Measurements from ENCODE around the gene SLC45A2.

Gene SLC45A2

DNA sequence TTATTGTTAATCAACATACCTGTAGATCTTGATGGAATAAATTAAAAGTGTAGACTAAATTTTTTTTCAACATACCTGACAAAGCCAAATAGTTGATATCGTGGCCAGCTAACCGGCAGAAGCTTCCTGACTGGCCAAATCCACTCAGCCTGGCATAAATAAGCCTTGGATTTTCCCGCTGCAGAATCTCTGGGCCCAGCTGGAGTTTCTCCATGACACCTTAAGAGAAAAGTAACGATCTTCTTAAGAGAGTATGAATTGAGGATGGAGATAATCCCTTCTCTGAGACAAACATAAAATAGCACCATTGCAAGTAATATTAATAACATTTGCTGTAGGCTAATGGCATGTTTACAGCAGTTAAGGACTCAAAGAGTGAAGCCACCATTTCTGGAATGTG is 21.2 kb upstream of the SLC45A2 start:
- no peak for DNase-seq

DNA sequence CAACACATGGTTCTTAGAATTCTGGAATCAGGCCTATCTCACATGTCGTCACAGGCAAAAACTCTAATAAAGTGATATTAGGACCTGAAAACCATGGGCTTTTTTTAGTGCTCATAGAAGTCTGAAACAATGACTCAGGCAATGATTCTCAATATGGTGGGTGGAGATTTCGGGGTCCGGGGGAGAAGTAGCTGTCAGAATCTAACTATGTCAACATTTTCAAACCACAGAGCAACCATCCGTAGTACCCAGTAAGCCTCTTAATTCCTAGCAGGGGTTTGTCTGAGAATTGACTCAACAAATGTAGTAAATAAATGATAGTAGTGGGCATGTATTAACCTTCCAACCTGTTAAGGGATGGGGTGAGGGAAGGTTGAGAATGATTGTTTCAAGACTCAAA is 20.7 kb upstream of the SLC45A2 start:
- no peak for DNase-seq

DNA sequence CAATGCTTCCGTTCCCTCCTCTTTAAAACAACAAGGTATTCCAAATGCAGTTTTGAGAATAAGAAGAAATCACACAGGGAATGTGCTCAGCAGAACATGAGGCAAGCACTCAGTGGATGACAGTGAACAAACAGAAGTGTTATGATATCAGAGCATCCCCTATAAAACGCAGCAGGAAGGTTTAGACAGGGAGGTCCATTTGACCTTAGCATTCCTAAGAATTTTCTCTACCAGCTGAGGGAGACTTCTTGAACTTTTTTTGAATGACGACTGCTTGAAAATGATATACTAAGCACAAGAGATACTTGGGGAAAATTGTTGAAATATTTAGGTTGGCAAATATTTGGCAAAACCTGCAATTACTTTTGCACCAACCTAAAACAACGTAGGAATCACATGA is 19.4 kb upstream of the SLC45A2 start:
- no peak for DNase-seq

DNA sequence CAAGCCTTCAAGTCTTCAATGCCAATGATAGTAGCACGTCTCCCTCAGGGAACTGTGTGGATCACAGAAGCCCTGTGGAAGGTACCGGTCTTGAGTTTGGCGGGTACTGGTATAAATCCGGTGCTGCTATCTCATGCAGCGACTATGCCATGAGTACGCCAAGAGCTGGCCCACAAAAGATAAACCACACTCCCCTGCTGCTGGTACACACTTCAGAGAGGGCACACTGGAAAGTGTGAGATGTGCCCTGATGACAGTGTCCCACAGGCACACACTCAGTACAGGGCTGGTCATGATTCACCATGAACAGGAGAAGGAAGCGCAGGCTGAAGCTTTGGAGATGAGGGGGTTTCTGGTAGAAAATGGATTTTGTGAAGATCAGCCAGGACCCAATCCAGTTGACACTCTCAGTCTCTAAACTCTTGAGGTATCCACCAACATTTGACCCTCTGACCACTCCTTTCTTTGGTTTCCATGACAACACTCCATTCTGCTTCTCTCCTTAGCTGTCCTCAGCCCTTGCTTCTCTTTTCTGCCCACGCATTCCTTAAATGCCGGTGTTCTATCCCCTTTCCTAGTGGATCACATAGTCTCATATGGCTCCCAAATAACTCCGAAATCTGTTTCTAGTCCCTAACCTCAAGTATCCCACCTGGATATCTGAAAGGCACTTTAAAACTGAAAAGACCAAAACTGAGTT is 18.3 kb upstream of the SLC45A2 start:
- no peak for DNase-seq

DNA sequence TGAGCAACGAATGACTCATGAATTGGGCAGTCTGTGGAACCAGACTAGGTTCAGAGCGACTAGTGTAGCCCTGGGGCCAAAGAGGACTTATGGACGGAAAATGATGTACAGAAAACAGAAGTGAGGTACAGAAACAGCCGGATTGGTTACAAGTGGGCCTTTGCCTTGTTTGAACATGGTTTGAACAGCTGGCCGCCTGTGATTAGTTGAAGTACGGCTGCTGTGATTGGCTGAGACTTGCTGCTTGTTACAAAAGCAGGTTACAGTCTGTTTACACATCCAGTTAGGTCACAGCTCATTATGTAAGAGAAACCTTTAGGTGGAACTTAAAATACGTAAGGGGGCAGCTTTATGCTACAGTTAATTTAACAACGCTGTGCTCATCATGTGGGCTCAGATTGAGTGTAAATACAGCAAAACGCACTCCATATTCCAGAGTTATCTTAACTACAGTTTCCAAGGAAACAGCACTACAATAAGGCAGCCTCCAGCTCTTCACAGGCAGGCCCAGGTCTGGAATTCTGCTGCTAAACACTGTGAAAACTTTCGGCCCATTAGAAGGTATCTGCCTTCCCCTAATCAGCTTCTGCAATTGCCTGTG is 16.8 kb upstream of the SLC45A2 start:
- no peak for DNase-seq

DNA sequence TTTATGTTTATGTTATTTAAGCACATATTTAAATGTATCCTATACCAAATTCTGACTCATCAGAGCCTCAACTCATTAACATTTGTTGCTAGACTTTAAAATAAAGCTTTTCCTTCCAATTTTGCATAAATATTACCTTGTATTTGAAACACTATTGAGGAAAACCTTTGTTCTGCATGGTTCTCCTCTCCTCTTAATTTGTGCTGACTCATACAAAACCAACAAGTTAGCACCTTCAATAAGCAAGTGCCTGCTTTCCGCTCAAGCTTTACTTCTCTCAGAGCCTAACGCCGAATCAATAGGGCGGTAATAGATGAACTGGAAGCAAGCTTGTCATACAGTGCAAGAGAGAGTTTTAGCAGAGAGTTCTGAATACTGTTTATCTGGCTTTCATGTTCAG is 15.5 kb upstream of the SLC45A2 start:
- no peak for DNase-seq

DNA sequence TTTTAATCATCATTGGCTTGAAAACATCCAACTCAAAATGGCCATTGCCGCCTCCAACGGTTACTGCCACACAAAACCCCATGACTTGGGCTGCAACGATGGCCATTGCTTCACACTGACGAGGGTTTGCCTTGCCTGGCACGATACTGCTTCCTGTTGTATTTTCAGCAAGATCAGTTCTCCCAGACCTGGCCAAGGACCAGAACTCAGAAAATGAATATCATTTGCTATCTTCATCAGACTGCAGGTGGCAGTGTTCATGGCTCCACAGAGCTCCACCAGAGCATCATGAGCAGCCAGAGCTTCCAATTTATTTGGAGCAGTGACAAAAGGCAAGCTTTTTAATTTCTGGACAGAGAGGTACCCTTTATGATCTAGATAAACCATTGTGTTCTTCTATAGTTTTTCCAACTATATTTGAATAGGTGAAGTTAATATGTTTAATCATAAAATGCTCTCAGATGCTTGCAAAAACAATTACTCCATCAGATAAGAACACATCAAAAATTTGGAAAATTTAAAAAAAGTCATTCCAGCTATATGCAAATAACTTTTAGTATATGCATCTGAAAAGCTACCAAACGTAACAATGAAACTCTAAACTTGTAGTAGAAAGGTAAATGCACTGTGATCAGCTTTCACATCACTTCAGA is 13.0 kb upstream of the SLC45A2 start:
- DNase-seq: no peak

DNA sequence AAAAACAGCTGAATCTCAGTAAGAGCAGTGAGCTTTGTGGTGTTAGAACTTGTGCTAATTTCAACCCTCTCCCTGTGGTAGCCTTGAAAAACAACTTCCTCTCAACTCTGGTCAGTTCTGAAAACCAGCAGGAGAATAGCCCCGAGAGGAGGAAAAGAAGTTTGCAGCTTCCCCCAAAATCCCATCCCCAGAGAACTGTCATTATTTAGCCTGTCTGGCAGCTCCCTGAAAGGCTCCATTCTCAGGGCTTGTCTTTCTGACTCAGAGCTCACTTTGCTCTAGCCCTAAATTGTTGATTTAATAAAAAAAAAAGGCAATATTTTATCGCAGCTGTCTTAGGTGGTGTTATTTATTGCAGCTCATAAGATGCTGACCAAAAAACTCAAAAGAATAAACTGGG is 11.4 kb upstream of the SLC45A2 start:
- no peak for DNase-seq

DNA sequence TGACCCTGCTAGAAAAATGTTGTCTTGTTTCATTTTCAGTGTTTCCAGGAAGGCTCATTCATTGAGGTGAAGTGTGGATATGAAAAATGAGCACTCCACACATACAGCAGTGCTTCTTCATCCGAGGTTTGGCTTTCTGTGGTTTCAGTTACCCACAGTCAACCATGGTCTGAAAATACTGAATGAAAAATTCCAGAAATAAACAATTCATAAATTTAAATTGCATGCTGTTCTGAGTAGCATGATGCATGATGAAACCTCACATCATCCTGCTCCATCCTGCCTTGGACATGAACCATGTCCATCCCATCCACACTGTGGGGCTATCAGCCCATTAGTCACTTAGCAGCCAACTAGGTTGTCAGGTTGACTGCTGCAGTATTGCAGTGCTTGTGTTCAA is 10.4 kb upstream of the SLC45A2 start:
- DNase-seq: no peak

DNA sequence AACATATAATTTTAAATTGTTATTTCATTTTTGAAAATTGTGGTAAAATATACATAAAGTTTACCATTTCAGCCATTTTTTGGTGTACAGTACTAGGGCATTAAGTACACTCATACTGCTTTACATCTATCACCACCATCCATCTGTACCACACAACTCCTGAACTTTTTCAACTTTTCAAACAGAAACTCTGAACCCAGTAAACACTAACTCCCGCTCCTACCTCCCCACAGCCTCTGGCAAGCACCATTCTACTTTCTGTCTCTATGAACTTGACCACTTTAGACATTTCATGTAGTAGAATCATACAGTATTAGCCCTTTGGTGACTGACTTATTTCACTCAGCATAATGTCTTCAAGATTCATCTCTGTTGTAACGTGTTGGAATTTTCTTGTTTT is 8.4 kb upstream of the SLC45A2 start:
- DNase-seq: no peak

DNA sequence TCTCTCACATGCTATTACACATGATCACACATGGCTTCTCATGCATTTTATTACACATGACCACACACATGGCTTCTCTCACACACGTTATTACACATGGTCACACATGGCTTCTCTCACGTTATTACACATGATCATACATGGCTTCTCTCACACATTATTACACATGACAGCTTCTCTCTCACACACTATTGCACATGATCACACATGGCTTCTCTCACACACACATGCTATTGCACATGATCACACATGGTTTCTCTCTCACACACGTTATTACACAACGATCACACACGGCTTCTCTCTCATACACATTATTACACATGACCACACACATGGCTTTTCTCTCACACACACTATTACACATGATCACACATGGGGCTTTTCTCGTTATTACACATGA is 954 bp upstream of the SLC45A2 start:
- DNase-seq: no peak

DNA sequence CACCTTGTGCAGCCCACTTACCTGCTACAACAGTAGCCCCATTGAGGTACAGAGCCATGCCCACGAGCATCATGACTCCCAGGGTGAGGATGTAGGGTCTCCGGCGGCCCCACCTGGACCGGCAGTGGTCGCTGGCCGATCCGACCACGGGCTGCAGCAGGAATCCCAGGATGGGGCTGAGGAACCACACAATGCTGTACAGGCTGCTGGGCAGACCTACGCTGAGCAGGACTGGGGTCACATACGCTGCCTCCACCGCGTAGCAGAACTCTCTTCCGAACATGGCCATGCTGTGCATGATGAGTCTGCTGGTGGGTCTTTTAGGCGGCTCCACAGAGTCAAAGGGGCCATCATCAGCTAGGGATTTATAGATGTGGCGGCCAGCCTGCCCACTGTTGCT is 315 bp downstream of the SLC45A2 start:
- no peak for DNase-seq

DNA sequence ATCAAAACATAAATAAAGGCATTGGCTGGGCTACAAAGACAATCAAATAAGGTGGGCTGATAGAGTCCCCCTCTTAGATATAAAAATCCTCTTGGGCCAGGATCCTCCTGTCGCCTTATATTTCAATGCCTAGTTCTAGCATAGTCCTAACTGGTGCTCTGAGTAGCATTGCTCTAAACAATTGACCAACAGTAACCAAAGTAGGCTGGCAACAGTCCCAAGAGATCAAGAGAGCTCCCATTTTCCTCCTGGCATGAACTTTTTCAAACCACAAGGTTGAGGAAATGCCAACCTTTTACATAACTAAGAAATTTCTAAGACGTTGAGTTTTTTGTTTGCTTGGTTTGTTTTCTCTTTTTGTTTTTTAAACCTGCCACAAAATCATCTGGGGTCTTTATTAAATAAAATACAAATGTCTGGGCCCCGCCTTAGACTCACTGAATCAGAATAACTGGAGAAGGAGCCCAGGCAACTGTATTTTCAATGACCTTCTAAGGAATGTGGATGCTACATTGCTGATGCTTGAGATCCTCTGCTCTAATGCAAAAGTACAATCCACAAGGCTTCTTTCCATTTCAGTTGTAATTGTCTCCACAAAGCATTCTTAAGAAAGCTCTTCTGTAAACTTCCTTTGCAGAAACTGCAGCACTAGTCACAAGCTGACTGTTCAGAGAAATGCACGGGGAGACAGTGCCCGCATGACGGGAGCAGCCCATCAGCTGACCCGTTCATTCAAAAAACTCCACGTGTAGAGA is 2.9 kb downstream of the SLC45A2 start:
- no peak for DNase-seq

DNA sequence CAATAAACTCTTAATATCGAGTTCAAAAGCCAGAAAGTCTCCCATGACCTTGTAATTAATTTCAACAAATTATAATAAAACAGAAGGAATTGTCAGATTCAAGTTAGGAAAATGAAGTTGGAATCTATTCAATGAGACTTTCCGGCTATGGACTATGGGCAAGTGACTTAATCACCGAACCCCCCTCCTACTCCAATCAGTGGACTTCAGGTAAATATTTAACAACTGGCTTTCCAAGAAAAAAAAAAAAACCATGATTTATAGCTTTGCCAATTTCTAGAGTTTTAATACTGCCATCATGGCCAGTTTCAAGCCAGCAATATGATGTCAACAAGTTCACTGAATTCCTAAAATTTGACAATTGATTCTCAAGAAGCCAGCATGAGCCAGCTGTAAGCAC is 4.5 kb downstream of the SLC45A2 start:
- no peak for DNase-seq

DNA sequence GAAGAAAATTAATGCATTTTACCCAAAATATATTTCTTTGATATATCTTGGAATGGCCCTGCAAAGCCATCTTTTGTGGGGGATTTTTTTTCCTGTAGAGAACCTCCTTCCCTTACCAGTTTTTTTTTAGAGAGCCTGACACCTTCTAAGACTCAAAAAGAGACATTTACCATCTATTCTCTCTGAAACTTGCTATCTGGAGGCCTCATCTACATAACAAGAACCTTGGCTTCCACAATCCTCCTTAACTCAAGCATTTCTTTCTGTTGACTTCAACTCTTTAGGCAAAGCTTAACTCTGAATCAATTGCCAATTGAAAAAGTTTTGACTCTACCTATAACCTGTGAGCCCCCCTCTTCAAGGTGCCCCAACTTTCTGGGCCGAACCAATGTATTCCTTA is 6.2 kb downstream of the SLC45A2 start:
- DNase-seq: no peak

DNA sequence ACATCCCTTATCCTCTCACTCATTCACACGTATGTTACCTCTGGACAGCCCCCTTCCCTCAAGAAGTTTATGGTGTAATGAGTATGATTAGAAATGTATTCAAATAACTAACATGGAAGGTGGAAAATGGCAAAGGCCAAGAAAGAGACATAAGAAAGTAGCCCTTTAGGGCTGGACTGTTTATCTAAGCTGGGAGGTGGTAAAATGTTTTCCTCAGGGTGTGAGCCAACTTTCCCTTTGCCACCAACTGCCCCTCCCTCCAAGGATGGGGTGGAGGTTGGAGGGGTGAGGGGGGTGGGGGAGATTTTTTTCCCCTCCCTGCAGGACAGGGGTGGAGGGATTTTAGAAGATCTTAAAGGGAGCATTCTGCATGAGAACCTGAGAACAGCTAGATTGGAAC is 8.2 kb downstream of the SLC45A2 start:
- no peak for DNase-seq

DNA sequence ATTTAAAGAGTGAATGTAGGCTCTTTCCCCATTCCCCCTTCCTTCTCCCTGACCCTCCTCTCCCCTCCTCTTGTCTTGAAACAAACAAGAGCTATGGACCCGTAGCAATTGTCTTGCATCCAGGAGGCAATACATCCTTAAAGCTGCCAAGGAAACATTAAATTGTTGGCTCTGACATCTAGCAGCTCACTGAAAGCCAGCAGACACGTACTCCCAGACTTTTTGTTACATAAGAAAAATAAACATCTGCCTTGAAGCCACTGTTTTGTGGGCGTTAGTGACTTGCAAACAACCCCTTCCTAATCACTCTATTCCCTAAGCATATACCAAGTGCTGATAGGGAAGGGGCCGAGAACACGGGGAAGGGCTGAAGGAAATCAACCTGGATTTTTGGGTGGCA is 8.6 kb downstream of the SLC45A2 start:
- DNase-seq: no peak

DNA sequence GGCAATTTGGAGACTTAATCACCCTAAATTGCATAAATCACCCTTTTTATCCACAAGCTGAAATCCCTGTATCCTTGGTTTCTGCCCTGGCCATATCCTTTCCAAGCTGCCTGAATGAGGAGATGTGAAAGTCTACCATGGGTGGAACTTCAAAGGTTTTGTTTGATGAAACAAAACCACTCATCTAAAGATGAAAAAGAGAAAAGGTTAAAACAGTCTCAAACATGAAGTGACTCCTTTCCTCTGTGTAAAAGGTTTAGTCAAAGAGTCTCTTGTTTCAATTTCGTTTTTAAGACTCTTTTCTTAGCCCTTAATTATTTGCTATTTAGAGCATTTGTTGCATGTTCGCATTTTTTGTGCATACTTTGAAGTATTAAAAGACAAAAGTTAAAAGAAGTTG is 11.2 kb downstream of the SLC45A2 start:
- DNase-seq: no peak

DNA sequence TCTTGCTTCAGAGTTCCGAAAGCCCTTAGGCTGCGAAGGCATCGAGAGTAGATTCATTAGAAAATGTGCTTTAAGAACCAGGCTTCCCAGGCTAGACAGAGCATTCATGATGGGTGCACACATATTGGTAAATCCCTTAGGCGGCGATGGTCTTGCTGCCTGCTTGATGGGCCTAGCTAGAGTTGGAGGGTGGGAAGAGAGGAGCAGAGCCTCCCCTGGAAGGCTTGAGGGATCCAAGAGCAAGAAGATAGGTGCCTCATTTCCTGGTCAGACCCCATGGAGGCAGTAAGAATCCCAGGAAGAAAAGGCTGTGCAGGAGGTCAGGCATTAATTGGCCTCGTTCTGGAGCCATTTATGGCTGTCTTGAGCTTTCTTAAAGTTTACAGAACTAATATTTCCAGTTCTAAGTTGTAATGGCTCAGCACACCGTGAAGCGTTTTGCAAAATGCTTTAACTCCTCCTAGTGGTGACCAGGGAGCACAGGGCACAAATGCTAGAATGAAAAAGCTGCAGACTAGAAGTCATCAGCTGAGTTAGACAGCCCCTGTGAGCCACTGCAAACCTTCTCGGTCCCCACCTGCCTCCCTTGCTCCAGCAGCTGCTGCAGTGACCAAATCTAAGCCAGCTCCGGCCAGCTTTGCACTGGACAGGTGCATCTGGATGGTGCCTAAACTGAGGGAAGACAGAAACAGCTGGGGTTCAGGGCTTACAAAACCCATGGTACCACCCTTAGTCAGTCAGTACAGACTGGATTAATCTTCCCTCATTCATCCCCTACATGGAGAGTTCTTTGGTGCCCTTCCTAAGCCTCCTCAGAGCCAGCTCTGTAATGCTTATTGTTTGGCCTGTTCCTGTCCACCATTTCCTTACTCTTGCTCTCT is 14.7 kb downstream of the SLC45A2 start:
- DNase-seq: no peak

DNA sequence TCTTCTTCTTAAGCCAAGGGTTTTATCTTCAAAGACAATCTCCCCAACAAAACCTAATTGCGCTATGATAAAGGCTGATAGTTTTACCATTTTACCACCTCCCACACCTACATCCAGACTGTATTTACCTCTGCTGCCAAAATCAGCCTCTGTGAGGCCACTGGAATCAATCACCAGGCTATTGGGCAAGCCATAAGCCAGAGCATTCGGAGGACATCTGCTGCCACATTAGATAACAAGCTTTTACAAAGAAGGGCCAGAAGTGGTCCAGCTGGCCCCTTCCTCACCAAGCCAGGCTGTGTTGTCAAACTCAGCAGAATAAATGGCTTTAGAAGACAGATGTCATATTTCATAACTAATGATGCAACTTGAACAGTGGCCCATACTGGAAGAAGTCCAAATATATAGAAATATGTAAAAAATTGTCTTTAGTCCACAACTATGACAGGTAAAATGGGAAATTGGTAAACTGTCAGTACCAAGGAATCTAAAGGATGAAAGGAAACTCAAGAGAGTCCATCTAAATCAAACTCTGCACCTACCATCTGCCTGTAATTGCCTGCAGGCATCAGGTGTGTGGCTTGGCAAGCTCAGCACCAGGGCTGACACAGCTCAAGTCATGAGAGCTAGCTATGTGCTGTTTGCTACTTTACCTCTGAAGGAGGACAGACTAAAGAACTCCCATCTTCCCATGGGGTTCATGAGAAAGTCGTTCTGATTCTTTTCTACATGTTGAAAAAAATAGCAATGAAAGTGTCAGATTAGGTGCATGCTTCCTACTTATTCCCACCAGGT is 16.1 kb downstream of the SLC45A2 start:
- DNase-seq: no peak

DNA sequence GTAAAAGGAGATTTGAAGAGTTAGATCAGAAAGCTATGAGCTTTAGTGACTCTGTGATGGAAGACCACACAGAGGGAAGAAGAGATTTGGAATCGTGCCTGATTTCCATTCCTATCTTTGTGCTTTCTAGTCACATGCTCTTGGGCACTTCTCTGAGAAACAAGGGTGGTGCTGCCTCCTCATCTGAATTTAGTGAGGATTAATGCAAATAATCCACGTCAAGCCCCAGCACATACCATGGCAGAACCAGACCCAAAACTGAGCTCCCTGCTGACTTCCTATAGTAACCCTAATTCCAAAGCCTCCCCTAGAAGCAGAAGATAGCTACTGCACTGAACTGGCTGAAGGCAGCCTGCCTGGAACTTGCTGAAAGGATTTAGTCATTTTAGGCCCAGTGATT is 17.7 kb downstream of the SLC45A2 start:
- no peak for DNase-seq

DNA sequence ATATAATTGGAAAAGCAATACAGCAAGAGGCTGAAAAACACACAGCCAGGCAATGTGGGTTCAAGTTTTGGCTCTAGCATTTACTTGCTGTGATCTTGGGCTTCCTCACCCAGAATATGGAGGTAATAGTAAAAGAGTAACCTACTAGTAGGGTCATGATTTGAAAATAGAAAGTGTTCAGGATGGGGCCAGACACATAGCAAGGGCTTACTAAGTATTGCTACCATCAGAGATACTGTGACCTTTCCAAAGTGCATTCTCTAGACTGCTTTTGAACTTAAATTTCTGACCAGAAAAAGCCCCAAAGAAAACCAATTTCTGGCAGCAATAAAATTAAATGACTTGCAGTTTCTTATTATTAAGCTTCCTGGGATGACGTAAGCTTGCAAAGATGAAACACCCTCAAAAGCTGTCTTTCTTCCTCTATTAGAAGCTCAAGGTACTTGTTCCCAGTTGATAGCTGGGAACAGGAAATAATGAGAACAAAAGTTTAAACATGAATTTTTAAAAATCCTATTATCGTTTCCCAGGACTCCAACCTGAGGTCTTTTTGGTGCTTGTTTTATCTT is 20.3 kb downstream of the SLC45A2 start:
- DNase-seq: no peak

Data from stimulated activated CD4-positive, alpha-beta T cell treated with anti-CD3 and anti-CD28 coated beads, Interleukin-4, amount 100 ng/mL, for 1 hour (primary cell).